ENCODE data around the gene BSND.
"Not testable (repeated sequence)": the region's sequence is repeated elsewhere in the genome, so short reads cannot be mapped to it uniquely, and the experiment has no call there.

Gene BSND

GRCh38 chr1:55024163-55024562 lies 25.4 kb downstream of the BSND start:
- DNase-seq: not testable (repeated sequence)

- DNase-seq: not testable (repeated sequence)
Observed at GRCh38 chr1:55026682-55027081, 27.9 kb downstream of the BSND start.

- DNase-seq: not testable (repeated sequence)
Observed at GRCh38 chr1:55031098-55031497, 32.4 kb downstream of the BSND start.

- DNase-seq: no peak
Observed at GRCh38 chr1:55033265-55033614, 34.5 kb downstream of the BSND start.

GRCh38 chr1:55034476-55035133 lies 35.9 kb downstream of the BSND start:
- no peak for DNase-seq

GRCh38 chr1:55035904-55036303 lies 37.2 kb downstream of the BSND start:
- DNase-seq: peak; percentile 23

GRCh38 chr1:55037733-55038551 lies 39.2 kb downstream of the BSND start:
- no peak for DNase-seq

GRCh38 chr1:55038552-55038838 lies 39.8 kb downstream of the BSND start:
- no peak for DNase-seq

GRCh38 chr1:55038974-55039341 lies 40.2 kb downstream of the BSND start:
- no peak for DNase-seq

- DNase-seq: no peak
Observed at GRCh38 chr1:55039342-55040082, 40.8 kb downstream of the BSND start, which contains the start of gene PCSK9. TSS of gene PCSK9 (plus strand) at chr1:55039548. CDS start at chr1:55039838, 290 bp downstream.

GRCh38 chr1:55040083-55040932 lies 41.6 kb downstream of the BSND start:
- DNase-seq: no peak

- no peak for DNase-seq
Observed at GRCh38 chr1:55040933-55041494, 42.3 kb downstream of the BSND start.

GRCh38 chr1:55041613-55042012 lies 42.9 kb downstream of the BSND start:
- no peak for DNase-seq

GRCh38 chr1:55043011-55043410 lies 44.3 kb downstream of the BSND start:
- no peak for DNase-seq

- no peak for DNase-seq
Observed at GRCh38 chr1:55043726-55044125, 45.0 kb downstream of the BSND start.

- DNase-seq: no peak
Observed at GRCh38 chr1:55044617-55045397, 46.1 kb downstream of the BSND start.

- no peak for DNase-seq
Observed at GRCh38 chr1:55045430-55045829, 46.7 kb downstream of the BSND start.

GRCh38 chr1:55046871-55047270 lies 48.1 kb downstream of the BSND start:
- no peak for DNase-seq

GRCh38 chr1:55047611-55048010 lies 48.9 kb downstream of the BSND start:
- DNase-seq: no peak

- no peak for DNase-seq
Observed at GRCh38 chr1:55048453-55049270, 49.9 kb downstream of the BSND start.

All from RPMI8226 (cell line).